HFF-Myc (cell line): ENCODE data around the gene PAFAH2.
"Not testable (repeated sequence)": the region's sequence is repeated elsewhere in the genome, so short reads cannot be mapped to it uniquely, and the experiment has no call there.

Experiments used
- DNase-seq: peaks from one replicate; pipeline ENCODE4 v3.0.0-alpha.2; 2011; ENCODE audit warnings: low read depth; ENCODE audit errors: extremely low read depth
- H3K4me3 ChIP-seq: replicated peaks from 2 replicates; pipeline ENCODE4 v1.5.1; 2011; ENCODE audit warnings: low read depth, mild to moderate bottlenecking, control low read depth, low read length
- CTCF ChIP-seq: IDR thresholded peaks from 2 replicates; pipeline ENCODE4 v1.5.1; 2012; ENCODE audit warnings: mild to moderate bottlenecking, low read depth, low read length, control low read depth; ENCODE audit errors: missing control alignments

The PAFAH2 gene

GRCh38 chr1:25936947-25937346, 60.9 kb downstream of the PAFAH2 start:
- H3K4me3 ChIP-seq: no peak overlapping the region
- TF ChIP-seq CTCF: no peak
- DNase-seq: no peak

GRCh38 chr1:25933479-25934365, 64.1 kb downstream of the PAFAH2 start:
- DNase-seq: no peak
- H3K4me3 ChIP-seq: no peak overlapping the region
- TF ChIP-seq CTCF: no peak

- H3K4me3 ChIP-seq, DNase-seq: not testable (repeated sequence)
These were observed 65.0 kb downstream of the PAFAH2 start for GRCh38 chr1:25932811-25933400.

- DNase-seq: no peak
These were observed 65.5 kb downstream of the PAFAH2 start for GRCh38 chr1:25932321-25932720.

GRCh38 chr1:25929016-25929415, 68.8 kb downstream of the PAFAH2 start:
- no peak overlapping the region for H3K4me3 ChIP-seq
- no peak for TF ChIP-seq CTCF
- no peak for DNase-seq

More at GRCh38 chr1:25932321-25932720, 65.5 kb downstream of the PAFAH2 start:
- H3K4me3 ChIP-seq: no peak overlapping the region
- TF ChIP-seq CTCF: no peak

- TF ChIP-seq CTCF: no peak
- DNase-seq: no peak
- H3K4me3 ChIP-seq: no peak overlapping the region
These were observed 70.2 kb downstream of the PAFAH2 start for GRCh38 chr1:25927521-25928265.

- DNase-seq: no peak
- TF ChIP-seq CTCF: no peak
- no peak overlapping the region for H3K4me3 ChIP-seq
These were observed 70.9 kb downstream of the PAFAH2 start for GRCh38 chr1:25926731-25927496.
